ENCODE results near the gene CADM2.
"Not testable (repeated sequence)": the region's sequence is repeated elsewhere in the genome, so short reads cannot be mapped to it uniquely, and the experiment has no call there.

CADM2 gene

GRCh38 chr3:85077018-85077417 is 118.2 kb downstream of the CADM2 start:
- DNase-seq (ENCODE audit: low read depth), result no peak

- DNase-seq (ENCODE audit: low read depth), result no peak
Observed at GRCh38 chr3:85081191-85081906, 122.6 kb downstream of the CADM2 start.

- no peak for DNase-seq (ENCODE audit: low read depth)
Observed at GRCh38 chr3:85090495-85090894, 131.7 kb downstream of the CADM2 start.

GRCh38 chr3:85100316-85100715 is 141.5 kb downstream of the CADM2 start:
- DNase-seq (ENCODE audit: low read depth), result no peak

- no peak for DNase-seq (ENCODE audit: low read depth)
Observed at GRCh38 chr3:85102781-85103180, 144.0 kb downstream of the CADM2 start.

GRCh38 chr3:85110393-85110792 is 151.6 kb downstream of the CADM2 start:
- DNase-seq (ENCODE audit: low read depth), result no peak

GRCh38 chr3:85120879-85121278 is 162.1 kb downstream of the CADM2 start:
- DNase-seq (ENCODE audit: low read depth), result no peak

- DNase-seq (ENCODE audit: low read depth), result not testable (repeated sequence)
Observed at GRCh38 chr3:85132864-85133263, 174.1 kb downstream of the CADM2 start.

GRCh38 chr3:85133691-85134420 is 175.1 kb downstream of the CADM2 start:
- not testable (repeated sequence) for DNase-seq (ENCODE audit: low read depth)

- DNase-seq (ENCODE audit: low read depth), result no peak
Observed at GRCh38 chr3:85142626-85143025, 183.8 kb downstream of the CADM2 start.

- DNase-seq (ENCODE audit: low read depth), result no peak
Observed at GRCh38 chr3:85148036-85148435, 189.2 kb downstream of the CADM2 start.

- DNase-seq (ENCODE audit: low read depth), result no peak
Observed at GRCh38 chr3:85151555-85151954, 192.8 kb downstream of the CADM2 start.

GRCh38 chr3:85153279-85153678 is 194.5 kb downstream of the CADM2 start:
- not testable (repeated sequence) for DNase-seq (ENCODE audit: low read depth)

GRCh38 chr3:85159376-85159775 is 200.6 kb downstream of the CADM2 start:
- no peak for DNase-seq (ENCODE audit: low read depth)

- DNase-seq (ENCODE audit: low read depth), result no peak
Observed at GRCh38 chr3:85161544-85161943, 202.8 kb downstream of the CADM2 start.

- no peak for DNase-seq (ENCODE audit: low read depth)
Observed at GRCh38 chr3:85162905-85163304, 204.1 kb downstream of the CADM2 start.

- DNase-seq (ENCODE audit: low read depth), result no peak
Observed at GRCh38 chr3:85164436-85164835, 205.6 kb downstream of the CADM2 start.

- no peak for DNase-seq (ENCODE audit: low read depth)
Observed at GRCh38 chr3:85167576-85167975, 208.8 kb downstream of the CADM2 start.

- DNase-seq (ENCODE audit: low read depth), result no peak
Observed at GRCh38 chr3:85170646-85171045, 211.9 kb downstream of the CADM2 start.

GRCh38 chr3:85171976-85172375 is 213.2 kb downstream of the CADM2 start:
- no peak for DNase-seq (ENCODE audit: low read depth)

- no peak for DNase-seq (ENCODE audit: low read depth)
Observed at GRCh38 chr3:85176799-85177198, 218.0 kb downstream of the CADM2 start.

GRCh38 chr3:85182975-85183752 is 224.4 kb downstream of the CADM2 start:
- DNase-seq (ENCODE audit: low read depth), result no peak

- no peak for DNase-seq (ENCODE audit: low read depth)
Observed at GRCh38 chr3:85185495-85185894, 226.7 kb downstream of the CADM2 start.

Data from activated T-helper 9 cell treated with anti-CD3 and anti-CD28 coated beads, Interleukin-2, amount 50 U/mL, for 16 hours (primary cell).